ENCODE results near the gene CNKSR1.

DNA sequence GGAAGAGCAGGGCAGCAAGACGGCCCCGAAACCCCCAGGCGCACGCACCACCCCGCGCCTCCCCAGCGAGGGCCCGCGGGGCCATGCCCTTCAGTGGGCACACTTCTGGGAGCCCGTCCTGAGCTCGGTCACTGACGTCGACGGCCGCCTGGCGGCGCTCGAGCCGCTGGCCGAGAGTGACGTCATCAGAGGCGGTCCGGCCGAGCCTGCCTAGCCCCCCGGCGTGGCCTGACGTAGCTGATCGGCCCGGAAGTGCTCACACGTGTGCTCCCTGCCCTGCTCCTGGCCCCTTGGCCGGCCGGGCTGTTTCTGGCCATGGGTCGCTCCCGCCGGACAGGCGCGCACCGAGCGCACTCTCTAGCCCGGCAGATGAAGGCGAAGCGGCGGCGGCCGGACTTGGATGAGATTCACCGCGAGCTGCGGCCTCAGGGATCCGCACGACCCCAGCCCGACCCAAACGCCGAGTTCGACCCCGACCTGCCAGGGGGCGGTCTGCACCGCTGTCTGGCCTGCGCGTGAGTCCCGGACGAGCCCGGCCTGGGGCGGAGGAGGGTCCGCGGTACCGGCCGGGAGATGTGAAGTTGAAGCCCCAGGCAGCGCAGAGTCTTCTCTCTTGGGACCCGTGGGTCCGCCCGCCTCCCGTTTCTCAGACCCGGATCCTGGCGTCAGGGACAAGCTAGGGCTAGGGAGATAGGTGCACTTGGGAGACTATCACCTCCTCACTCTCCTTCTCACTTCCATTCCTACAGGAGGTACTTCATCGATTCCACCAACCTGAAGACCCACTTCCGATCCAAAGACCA, 7.4 kb upstream of the CNKSR1 start, which contains the start of gene ZNF593:
- TF ChIP-seq, protein P1, sequence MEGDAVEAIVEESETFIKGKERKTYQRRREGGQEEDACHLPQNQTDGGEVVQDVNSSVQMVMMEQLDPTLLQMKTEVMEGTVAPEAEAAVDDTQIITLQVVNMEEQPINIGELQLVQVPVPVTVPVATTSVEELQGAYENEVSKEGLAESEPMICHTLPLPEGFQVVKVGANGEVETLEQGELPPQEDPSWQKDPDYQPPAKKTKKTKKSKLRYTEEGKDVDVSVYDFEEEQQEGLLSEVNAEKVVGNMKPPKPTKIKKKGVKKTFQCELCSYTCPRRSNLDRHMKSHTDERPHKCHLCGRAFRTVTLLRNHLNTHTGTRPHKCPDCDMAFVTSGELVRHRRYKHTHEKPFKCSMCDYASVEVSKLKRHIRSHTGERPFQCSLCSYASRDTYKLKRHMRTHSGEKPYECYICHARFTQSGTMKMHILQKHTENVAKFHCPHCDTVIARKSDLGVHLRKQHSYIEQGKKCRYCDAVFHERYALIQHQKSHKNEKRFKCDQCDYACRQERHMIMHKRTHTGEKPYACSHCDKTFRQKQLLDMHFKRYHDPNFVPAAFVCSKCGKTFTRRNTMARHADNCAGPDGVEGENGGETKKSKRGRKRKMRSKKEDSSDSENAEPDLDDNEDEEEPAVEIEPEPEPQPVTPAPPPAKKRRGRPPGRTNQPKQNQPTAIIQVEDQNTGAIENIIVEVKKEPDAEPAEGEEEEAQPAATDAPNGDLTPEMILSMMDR (tag by site-specific recombination; IDR thresholded peaks at IDR 0.05), result peak; percentile 98
- TF ChIP-seq, protein P2, sequence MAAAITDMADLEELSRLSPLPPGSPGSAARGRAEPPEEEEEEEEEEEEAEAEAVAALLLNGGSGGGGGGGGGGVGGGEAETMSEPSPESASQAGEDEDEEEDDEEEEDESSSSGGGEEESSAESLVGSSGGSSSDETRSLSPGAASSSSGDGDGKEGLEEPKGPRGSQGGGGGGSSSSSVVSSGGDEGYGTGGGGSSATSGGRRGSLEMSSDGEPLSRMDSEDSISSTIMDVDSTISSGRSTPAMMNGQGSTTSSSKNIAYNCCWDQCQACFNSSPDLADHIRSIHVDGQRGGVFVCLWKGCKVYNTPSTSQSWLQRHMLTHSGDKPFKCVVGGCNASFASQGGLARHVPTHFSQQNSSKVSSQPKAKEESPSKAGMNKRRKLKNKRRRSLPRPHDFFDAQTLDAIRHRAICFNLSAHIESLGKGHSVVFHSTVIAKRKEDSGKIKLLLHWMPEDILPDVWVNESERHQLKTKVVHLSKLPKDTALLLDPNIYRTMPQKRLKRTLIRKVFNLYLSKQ (tag by site-specific recombination; IDR thresholded peaks at IDR 0.05; ENCODE audit: borderline replicate concordance), result 0 out of 2 replicates have a peak, but pooled peaks have one; percentile 5
- TF ChIP-seq, protein P3, sequence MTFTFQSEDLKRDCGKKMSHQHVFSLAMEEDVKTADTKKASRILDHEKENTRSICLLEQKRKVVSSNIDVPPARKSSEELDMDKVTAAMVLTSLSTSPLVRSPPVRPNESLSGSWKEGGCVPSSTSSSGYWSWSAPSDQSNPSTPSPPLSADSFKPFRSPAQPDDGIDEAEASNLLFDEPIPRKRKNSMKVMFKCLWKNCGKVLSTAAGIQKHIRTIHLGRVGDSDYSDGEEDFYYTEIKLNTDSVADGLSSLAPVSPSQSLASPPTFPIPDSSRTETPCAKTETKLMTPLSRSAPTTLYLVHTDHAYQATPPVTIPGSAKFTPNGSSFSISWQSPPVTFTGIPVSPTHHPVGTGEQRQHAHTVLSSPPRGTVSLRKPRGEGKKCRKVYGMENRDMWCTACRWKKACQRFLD (tag by site-specific recombination; IDR thresholded peaks at IDR 0.05), result peak; percentile 67; the same call in 1 of the 2 replicates
- TF ChIP-seq, protein P4, sequence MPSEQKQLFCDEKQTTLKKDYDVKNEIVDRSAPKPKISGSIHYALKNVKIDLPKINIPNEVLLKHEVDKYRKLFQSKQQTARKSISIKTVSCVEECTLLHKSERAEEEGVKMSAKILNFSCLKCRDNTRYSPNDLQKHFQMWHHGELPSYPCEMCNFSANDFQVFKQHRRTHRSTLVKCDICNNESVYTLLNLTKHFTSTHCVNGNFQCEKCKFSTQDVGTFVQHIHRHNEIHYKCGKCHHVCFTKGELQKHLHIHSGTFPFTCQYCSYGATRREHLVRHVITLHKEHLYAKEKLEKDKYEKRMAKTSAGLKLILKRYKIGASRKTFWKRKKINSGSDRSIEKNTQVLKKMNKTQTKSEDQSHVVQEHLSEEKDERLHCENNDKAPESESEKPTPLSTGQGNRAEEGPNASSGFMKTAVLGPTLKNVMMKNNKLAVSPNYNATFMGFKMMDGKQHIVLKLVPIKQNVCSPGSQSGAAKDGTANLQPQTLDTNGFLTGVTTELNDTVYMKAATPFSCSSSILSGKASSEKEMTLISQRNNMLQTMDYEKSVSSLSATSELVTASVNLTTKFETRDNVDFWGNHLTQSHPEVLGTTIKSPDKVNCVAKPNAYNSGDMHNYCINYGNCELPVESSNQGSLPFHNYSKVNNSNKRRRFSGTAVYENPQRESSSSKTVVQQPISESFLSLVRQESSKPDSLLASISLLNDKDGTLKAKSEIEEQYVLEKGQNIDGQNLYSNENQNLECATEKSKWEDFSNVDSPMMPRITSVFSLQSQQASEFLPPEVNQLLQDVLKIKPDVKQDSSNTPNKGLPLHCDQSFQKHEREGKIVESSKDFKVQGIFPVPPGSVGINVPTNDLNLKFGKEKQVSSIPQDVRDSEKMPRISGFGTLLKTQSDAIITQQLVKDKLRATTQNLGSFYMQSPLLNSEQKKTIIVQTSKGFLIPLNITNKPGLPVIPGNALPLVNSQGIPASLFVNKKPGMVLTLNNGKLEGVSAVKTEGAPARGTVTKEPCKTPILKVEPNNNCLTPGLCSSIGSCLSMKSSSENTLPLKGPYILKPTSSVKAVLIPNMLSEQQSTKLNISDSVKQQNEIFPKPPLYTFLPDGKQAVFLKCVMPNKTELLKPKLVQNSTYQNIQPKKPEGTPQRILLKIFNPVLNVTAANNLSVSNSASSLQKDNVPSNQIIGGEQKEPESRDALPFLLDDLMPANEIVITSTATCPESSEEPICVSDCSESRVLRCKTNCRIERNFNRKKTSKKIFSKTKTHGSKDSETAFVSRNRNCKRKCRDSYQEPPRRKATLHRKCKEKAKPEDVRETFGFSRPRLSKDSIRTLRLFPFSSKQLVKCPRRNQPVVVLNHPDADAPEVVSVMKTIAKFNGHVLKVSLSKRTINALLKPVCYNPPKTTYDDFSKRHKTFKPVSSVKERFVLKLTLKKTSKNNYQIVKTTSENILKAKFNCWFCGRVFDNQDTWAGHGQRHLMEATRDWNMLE (tag by site-specific recombination; conservative IDR thresholded peaks at IDR 0.05; ENCODE audit: low read depth), result peak; percentile 43
- TF ChIP-seq GLIS1 (tag by site-specific recombination; IDR thresholded peaks at IDR 0.05) (peak; percentile 97), ZNF114 (tag by site-specific recombination; IDR thresholded peaks at IDR 0.05) (no peak)

Measured in HEK293 (cell line).